GM23248 (cell line): ENCODE results near the gene YPEL1. TPM values are rescaled to one million over a fixed set of nuclear protein-coding genes. Genes with fewer than 3 reads are reported as not detected.

Experiments
- DNase-seq: peaks from one replicate; pipeline ENCODE4 v3.0.0-alpha.2; 2015
- H2AFZ ChIP-seq: fragments of 200-600 bp; sonication (generic); 2 replicates; pipeline ENCODE4 v1.6.1; 2016; ENCODE audit warnings: antibody characterized with exemption
- H3F3A ChIP-seq: fragments of 200-600 bp; sonication (generic); 2 replicates; pipeline ENCODE4 v1.6.1; 2016; ENCODE audit warnings: mild to moderate bottlenecking, antibody characterized with exemption, mixed run types; ENCODE audit not compliant: insufficient read depth
- H3K27ac ChIP-seq: fragments of 200-600 bp; sonication (generic); 2 replicates; pipeline ENCODE4 v1.5.1; 2016; ENCODE audit warnings: mild to moderate bottlenecking
- H3K27me3 ChIP-seq: fragments of 200-600 bp; sonication (generic); replicated peaks from 2 replicates; pipeline ENCODE4 v1.6.1; 2016; ENCODE audit warnings: mild to moderate bottlenecking; ENCODE audit not compliant: insufficient read depth
- H3K36me3 ChIP-seq: fragments of 200-600 bp; sonication (generic); 2 replicates; pipeline ENCODE4 v1.6.1; 2016; ENCODE audit warnings: low read depth, mild to moderate bottlenecking
- H3K4me1 ChIP-seq: fragments of 200-600 bp; sonication (generic); 2 replicates; pipeline ENCODE4 v1.6.1; 2016; ENCODE audit warnings: mild to moderate bottlenecking; ENCODE audit not compliant: insufficient read depth
- H3K4me2 ChIP-seq: fragments of 200-600 bp; sonication (generic); one replicate; pipeline ENCODE4 v1.6.1; 2016; ENCODE audit warnings: mild to moderate bottlenecking; ENCODE audit not compliant: unreplicated experiment
- H3K4me3 ChIP-seq: fragments of 200-600 bp; sonication (generic); 2 replicates; pipeline ENCODE4 v1.5.1; 2016; ENCODE audit warnings: mild to moderate bottlenecking
- H3K79me2 ChIP-seq: fragments of 200-600 bp; sonication (generic); 2 replicates; pipeline ENCODE4 v1.6.1; 2016; ENCODE audit warnings: mild to moderate bottlenecking; ENCODE audit not compliant: insufficient read depth
- H3K9ac ChIP-seq: fragments of 200-600 bp; sonication (generic); 2 replicates; pipeline ENCODE4 v1.6.1; 2016; ENCODE audit warnings: mild to moderate bottlenecking
- H3K9me2 ChIP-seq: fragments of 200-600 bp; sonication (generic); 2 replicates; pipeline ENCODE4 v1.6.1; 2016; ENCODE audit warnings: mixed run types, mild to moderate bottlenecking, moderate library complexity; ENCODE audit not compliant: insufficient read depth
- H3K9me3 ChIP-seq: fragments of 200-600 bp; sonication (generic); one replicate; pipeline ENCODE4 v1.6.1; 2017; ENCODE audit warnings: low read depth
- H4K20me1 ChIP-seq: fragments of 200-600 bp; sonication (generic); 2 replicates; pipeline ENCODE4 v1.6.0; 2016; ENCODE audit not compliant: insufficient read depth
- EZH2 ChIP-seq: fragments of 200-600 bp; sonication (generic); IDR thresholded peaks from 2 replicates; pipeline ENCODE4 v1.6.1; 2018; ENCODE audit warnings: antibody characterized with exemption, mild to moderate bottlenecking; ENCODE audit not compliant: insufficient read depth, poor library complexity, severe bottlenecking
- EZH2phosphoT487 ChIP-seq: fragments of 200-600 bp; sonication (generic); IDR thresholded peaks from 2 replicates; pipeline ENCODE4 v1.6.1; 2018; ENCODE audit warnings: antibody characterized with exemption, moderate library complexity, mild to moderate bottlenecking, low read depth; ENCODE audit not compliant: insufficient read depth
- WGBS, 2 experiments: methylation state at CpG; one replicate each; pipeline ENCODE4 v1.1.6; 2015 to 2017; ENCODE audit warnings: low lambda C conversion rate in 2 of 2, low coverage in 1 of 2; ENCODE audit errors: missing lambda C conversion rate in 2 of 2; 5-methylcytosine and 5-hydroxymethylcytosine counted together
- in situ Hi-C: fragments of 300-500 bp; cut with MboI; formaldehyde crosslinking; loops from 2 replicates; pipeline ENCODE4 v1.15.0; 2020
- polyA plus RNA-seq: library from polyadenylated mRNA; unstranded; fragments of >200 nt; fragmentation: Nextera tagmentation; extraction: Ambion mirVana; gene quantifications from 2 replicates; pipeline ENCODE4 v1.2.1, GENCODE V29; 2016
- total RNA-seq: library from RNA; depleted of rRNA; stranded (reverse); fragments of >200 nt; shearing (Covaris generic); gene quantifications from 2 replicates; pipeline ENCODE4 v1.2.3, GENCODE V29; 2014

YPEL1 gene
- total and polyA plus RNA-seq, 2 experiments from 2014 or later = 0.22 to 1.1 TPM

DNA sequence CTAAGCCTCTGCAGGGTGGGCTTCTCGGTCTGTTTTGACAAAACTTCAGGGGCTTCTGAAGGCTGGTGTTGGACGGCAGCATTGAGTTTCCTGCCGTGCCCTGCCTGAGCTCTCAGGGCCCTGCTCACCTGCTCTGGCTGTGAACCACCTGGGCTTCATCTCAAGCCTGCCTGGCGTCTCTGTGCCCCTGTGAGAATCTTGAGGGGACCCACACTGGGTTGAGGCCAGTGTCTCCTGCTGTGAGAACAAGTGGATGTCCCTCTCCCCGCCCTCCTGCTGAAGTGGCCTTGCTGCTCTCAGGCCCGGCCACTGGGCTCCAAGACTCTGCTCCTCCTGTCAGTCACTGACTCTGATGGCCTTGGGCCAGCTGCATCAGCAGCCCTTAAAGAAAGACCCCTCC is 39.5 kb downstream of the YPEL1 start:
- H3K27me3 ChIP-seq = no peaks in the 10 kb centered on the region
- no peak overlapping the region for H3K27ac ChIP-seq
- no peak for TF ChIP-seq EZH2phosphoT487
- no peak for TF ChIP-seq EZH2
- WGBS, 2 experiments = 93 to 96% methylated on average over 6 of the region's 6 CpGs
- DNase-seq = no peak
- H3K36me3 ChIP-seq = 0 out of 2 replicates have a peak, but pooled peaks cover 7% of the 10 kb centered on the region
- no peaks in the 10 kb centered on the region for H3K9me2 ChIP-seq
- H3K4me2 ChIP-seq = no peak overlapping the region
- in situ Hi-C loops = no loop called here
- no peak overlapping the region for H3K4me3 ChIP-seq
- H4K20me1 ChIP-seq = no peaks in the 10 kb centered on the region
- no peaks in the 10 kb centered on the region for H3K79me2 ChIP-seq
- H3K9me3 ChIP-seq = no peaks in the 10 kb centered on the region
- no peak overlapping the region for H3K9ac ChIP-seq
- no peaks in the 10 kb centered on the region for H3F3A ChIP-seq
- no peak overlapping the region for H2AFZ ChIP-seq
- H3K4me1 ChIP-seq = peaks cover 12% of the 10 kb centered on the region

DNA sequence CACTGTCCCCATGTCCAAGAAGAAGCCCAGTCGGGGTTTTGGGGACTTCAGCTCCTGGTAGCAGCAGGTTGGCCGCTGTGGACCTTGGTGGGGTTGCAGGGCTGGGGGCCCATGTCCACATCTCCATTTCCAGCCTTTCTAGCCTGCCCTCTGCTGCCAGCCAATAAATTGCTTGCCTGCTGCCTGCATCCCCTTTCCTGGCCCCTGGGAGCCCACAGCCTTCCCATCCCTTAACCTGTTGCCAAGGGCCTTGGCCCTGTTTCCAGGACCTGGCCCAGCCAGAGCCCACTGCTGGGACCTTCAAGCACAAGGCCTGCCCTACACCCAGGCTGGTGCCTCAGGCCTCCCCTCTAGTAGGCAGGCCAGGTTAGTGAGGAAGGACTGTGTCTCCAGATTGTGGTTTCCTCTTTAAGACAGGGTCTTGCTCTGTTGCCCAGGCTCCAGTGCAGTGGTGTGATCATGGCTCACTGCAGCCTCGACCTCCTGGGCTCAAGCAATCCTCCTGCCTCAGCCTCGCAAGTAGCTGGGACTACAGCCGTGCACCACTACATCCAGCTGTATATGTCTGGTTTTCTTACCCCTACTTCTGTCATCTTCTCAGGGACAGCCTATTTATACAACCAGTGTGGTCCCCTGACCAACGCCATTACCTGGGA is 40.0 kb downstream of the YPEL1 start:
- H3K36me3 ChIP-seq = 0 out of 2 replicates have a peak, but pooled peaks cover 7% of the 10 kb centered on the region

GRCh38 chr22:21694795-21695429 is 40.7 kb downstream of the YPEL1 start:
- H3K9ac ChIP-seq = no peak overlapping the region
- H3K27me3 ChIP-seq = no peaks in the 10 kb centered on the region
- H3K4me3 ChIP-seq = no peak overlapping the region
- H3K4me2 ChIP-seq = no peak overlapping the region
- H3K9me3 ChIP-seq = no peaks in the 10 kb centered on the region
- H3K27ac ChIP-seq = no peak overlapping the region
- no peak for DNase-seq
- in situ Hi-C loops = no loop called here
- 83 to 91% methylated on average over 17 to 20 of the region's 20 CpGs for WGBS, 2 experiments
- no peak for TF ChIP-seq EZH2phosphoT487
- TF ChIP-seq EZH2 = no peak
- H3F3A ChIP-seq = no peaks in the 10 kb centered on the region
- no peaks in the 10 kb centered on the region for H3K79me2 ChIP-seq
- H2AFZ ChIP-seq = no peak overlapping the region
- H3K4me1 ChIP-seq = peaks cover 12% of the 10 kb centered on the region
- H3K9me2 ChIP-seq = no peaks in the 10 kb centered on the region
- H3K36me3 ChIP-seq = peaks cover 7% of the 10 kb centered on the region; the same call in 1 of the 2 replicates
- H4K20me1 ChIP-seq = no peaks in the 10 kb centered on the region

More for the DNA sequence above, 40.0 kb downstream of the YPEL1 start:
- no peak overlapping the region for H3K4me2 ChIP-seq
- no peak overlapping the region for H3K9ac ChIP-seq
- no peak overlapping the region for H3K4me3 ChIP-seq
- no peaks in the 10 kb centered on the region for H3K27me3 ChIP-seq
- WGBS, 2 experiments = 59 to 70% methylated on average over 6 of the region's 6 CpGs
- H3K4me1 ChIP-seq = peaks cover 12% of the 10 kb centered on the region
- no peaks in the 10 kb centered on the region for H3K79me2 ChIP-seq
- H3K9me3 ChIP-seq = no peaks in the 10 kb centered on the region
- no peaks in the 10 kb centered on the region for H3K9me2 ChIP-seq
- H4K20me1 ChIP-seq = no peaks in the 10 kb centered on the region
- TF ChIP-seq EZH2phosphoT487 = no peak
- TF ChIP-seq EZH2 = no peak
- in situ Hi-C loops = no loop called here
- H2AFZ ChIP-seq = no peak overlapping the region
- no peak for DNase-seq
- H3K27ac ChIP-seq = no peak overlapping the region
- no peaks in the 10 kb centered on the region for H3F3A ChIP-seq

- Histone ChIP-seq H3F3A (no peaks in the 10 kb centered on the region), H3K4me2 (no peak overlapping the region), H3K27me3 (no peaks in the 10 kb centered on the region), H4K20me1 (no peaks in the 10 kb centered on the region), H3K4me1 (peaks cover 12% of the 10 kb centered on the region), H3K9ac (no peak overlapping the region), H3K9me3 (no peaks in the 10 kb centered on the region), H2AFZ (no peak overlapping the region), H3K36me3 (peaks cover 7% of the 10 kb centered on the region; the same call in 1 of the 2 replicates), H3K9me2 (no peaks in the 10 kb centered on the region), H3K27ac (no peak overlapping the region), H3K4me3 (no peak overlapping the region), H3K79me2 (no peaks in the 10 kb centered on the region)
- WGBS, 2 experiments = 90 to 97% methylated on average over 9 to 14 of the region's 14 CpGs
- no peak for TF ChIP-seq EZH2phosphoT487
- TF ChIP-seq EZH2 = no peak
- no peak for DNase-seq
- in situ Hi-C loops = no loop called here
Observed at GRCh38 chr22:21694394-21694793, 41.2 kb downstream of the YPEL1 start.
